ENCODE data around the gene CDPF1.

Gene CDPF1, protein sequence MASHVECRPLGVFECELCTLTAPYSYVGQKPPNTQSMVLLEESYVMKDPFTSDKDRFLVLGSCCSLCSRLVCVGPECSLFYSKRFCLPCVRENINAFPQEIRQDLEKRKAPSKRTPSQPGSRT

DNA sequence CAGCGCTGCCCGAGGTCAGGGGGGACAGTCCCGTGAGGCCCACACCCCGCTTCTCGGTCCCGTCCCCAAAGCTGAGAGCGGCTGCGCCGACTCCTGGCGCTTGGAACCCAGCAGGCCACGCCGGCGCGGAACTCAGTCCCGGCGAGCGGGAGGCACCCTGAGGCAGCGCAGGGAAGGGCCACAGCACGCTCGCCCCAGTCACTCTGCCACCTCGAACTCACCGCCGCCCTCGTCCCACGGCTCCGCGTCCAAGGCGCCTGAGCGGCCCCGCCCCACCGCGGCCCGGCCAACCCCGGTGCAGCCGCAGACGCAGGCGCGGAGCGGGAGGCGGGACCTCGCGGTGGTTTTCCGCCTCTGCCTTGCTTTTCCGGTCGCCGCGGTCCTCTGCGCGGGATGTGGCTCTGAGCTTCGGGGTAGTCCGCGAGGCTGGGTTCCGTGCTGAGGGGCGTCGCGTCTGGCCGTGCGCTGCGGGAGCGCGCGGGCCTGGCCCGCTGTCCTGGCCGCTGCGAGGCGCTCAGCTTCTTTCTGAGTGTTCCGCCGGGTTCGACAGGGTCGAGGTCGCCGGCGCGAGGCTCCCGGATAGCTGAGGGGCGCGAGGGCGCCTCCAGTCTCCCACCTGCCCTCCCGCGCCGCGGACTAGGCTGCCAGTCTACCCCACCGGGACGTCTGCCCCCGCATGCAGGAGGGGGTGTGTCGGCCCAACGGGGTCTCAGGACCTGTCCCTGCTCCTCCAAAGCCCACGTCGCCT, at the start of gene CDPF1:
Gene CDPF1 (minus strand): TSS at position 259 of the 748 bp plus-strand sequence. CDS start 2,009 bp downstream, outside the sequence.
- peak; percentile 91 for DNase-seq (ENCODE audit: low read depth)

DNA sequence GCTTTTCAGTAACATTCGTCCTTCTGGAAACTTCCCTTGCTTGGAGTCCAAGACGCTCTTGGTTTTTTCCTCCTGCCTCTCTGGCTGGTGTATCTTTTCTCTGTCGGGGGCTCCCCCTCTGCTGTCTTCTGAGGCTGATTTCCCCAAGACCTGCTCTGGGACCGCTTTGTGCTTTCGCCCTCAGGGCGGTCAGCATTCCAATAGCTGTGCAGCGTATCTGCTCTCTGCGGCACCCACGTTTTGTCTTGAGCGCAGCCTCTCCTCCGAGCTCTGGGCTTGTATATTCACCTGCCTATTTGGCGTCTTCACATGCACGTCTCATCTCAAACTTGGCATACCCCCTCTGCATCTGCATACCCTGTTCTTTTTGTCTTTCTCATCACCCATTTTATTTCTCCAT, 49.0 kb upstream of the CDPF1 start:
- DNase-seq (ENCODE audit: low read depth), result no peak

DNA sequence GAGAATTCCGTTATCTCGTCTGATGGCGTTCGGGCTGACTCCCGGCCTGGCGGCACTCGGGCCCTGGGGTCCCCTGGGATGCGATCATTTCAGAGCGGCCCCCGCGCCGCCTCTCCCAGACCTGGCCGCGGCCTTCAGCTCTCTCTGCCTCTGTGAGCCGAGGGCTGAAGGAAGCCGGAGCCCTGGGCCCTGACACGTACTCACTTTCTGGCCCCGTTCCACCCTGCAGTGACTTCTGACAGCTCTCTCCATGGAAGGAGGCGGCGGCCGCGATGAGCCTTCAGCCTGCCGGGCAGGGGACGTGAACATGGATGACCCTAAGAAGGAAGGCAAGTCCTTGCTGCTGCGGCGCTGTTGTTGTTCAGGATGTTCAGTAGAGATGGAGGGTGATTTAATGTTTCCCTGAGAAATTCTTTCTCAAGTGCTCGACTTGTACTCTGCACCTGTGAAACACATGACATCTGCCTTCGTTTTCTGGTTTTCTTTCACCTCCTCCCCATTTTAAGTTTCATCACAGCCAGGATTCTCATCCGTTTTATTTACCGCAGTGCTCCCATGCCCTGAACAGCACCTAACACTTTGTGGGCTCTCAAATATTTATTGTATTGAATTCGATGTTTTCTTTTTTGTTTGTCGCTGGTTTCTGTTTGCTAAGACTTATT, 47.2 kb upstream of the CDPF1 start:
- DNase-seq (ENCODE audit: low read depth), result peak; percentile 68

DNA sequence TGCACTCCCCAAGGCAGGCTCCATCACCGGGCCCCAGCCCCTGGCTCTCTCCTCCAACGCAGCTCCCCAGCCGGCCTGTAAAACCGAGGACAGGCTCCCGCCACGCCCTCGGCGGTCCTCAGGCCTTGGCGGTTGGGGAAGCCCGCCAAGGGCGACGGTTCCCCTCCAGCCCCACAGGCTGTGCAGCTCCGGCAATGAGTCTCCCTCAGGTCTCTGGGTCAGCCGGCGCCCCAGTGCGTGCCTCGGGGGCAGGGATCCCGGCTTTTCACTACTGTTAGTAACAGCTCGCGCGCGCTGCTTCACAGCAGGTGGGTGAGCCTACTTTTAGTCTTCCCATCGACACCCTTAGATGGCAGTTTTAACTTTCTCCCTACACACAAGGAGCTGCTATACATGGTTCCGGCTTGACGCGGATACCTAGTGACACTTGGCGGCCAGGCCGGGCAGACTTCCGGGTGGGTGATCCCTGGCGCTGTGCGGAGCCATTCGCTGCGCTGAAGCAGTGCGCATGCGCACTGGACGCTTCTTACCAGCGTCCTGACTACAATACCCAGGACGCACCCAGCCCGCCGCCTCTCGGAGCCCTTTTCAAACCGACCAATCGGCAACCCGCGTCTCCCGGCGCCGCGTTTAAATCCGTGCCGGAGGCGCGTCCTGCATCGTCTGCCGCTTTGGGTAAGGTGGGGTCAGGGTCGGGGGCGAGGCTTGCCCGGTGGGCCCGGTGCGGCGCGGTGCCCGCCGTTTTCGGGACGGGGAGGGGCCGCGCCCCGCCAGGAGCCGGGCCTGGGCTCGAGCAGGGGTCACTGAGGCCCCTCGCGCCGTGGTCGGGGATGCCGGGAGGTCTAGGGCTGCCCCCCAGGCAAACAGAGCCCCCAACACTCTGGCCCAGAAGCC, 46.4 kb upstream of the CDPF1 start, which contains the start of gene GTSE1:
Gene GTSE1 (plus strand): TSS at position 614 of the 894 bp plus-strand sequence. CDS start 531 bp downstream, outside the sequence.
- DNase-seq (ENCODE audit: low read depth), result peak; percentile 98

DNA sequence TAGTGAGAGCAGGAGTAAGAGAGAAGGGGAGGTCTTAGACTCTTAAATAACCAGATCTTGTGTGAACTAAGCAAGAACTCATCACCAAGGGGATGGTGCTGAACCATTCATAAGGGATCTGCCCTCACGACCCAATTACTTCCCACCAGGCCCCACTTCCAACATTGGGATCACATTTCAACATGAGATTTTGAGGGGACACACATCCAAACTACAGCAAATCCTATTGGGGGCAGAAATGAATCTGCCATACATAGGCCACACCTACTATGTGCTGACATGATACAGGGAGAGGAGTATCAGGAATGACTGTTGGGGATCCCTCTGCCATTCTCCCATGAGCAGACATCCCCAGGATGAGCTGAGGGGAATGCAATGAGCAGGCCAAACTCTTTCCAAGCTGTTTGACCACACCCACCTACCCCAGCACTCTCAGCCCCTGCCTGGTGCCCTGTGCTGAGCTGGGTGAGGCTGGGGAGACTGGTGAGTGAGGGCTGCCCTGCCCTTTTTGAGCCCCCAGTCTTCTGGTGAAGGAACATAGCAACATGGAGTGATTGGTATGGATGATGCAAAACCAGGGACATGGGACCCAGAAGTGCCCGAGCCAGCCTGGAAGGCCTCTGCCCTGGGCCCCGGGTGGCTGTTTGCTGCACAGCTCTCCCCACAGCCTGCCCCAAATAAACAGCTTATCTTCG, 45.3 kb upstream of the CDPF1 start:
- no peak for DNase-seq (ENCODE audit: low read depth)

DNA sequence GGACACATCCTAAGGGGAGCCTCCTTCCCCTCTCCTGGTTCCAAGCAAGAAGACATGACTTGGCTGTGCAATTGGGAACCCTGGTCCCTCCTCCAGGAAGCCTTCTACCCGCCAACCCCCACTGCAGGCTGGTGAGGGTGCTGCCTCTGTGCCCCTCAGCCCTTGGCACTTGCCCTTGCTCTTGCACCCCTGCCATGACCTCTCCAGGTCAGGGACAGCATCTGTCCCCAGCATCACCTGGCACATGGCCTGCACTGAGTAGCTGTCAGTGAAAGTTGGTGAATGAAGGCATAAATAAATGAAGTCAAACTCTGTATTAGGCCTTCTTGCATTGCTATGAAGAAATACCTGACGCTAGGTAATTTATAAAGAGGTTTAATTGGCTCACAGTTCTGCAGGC, 44.7 kb upstream of the CDPF1 start:
- no peak for DNase-seq (ENCODE audit: low read depth)

DNA sequence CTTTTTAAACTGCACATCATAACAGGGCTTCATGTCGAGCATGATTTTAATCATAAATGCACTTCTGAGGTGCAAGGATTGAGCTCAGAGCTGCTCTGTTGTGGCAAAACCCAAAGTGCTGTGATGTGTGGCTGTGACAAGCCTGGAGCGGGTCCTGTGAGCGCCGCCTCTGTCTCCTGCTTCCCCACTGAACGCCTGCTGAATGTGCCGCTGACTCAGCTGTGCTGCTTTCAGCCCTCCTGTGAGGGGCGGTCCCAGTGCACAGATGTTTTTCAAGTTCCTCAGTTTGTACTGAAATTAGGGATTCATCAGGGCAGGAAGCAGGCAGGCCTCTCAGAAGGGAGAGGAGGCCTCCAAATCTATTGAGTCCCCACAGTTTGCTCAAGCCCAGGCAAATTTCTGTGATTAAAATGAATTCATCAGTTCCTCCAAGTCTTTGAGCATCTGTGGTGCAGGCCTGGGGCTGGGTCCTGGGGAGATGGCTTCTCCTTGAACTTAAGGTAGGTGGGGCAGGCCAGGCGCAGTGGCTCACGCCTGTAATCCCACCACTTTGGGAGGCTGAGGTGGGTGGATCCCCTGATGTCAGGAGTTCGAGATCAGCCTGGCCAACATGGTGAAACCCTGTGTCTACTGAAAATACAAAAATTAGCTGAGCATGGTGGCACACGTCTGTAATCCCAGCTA, 43.6 kb upstream of the CDPF1 start:
- DNase-seq (ENCODE audit: low read depth), result peak; percentile 73

DNA sequence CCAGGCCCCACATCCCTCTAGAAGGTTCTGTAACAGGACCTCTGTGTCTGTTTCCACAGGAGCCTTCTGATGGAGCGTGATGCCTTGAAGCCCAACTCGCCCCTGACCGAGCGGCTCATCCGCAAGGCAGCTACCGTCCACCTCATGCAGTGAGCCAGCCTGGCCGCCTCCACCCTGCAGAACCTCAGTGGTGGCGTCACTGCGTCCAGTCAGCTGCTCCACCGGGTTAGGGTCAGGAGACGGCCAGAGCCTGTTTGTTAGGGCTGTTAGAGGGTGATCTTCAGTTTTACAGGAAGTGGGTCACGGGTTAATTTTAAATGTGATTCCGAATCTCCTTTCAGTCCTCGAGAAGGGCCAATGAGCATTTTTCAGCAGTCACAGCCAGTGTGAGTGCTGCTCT, 42.6 kb upstream of the CDPF1 start:
- no peak for DNase-seq (ENCODE audit: low read depth)

DNA sequence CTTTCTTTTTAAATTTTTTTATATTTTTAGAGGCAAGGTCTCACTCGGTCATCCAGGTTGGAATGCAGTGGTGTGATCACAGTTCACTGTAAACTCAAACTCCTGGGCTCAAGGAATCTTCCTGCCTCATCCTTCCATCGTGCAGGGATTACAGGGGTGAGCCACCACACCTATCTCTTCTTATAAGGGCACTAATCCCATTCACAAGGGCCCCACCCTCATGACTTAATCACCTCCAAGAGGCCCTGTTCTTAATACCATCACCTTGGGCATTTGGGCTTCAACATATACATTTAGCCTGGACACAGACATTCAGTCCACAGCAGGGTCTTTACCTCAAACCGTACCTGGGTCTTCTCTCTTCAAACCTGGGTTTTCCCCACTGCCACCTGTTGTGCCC, 42.1 kb upstream of the CDPF1 start:
- no peak for DNase-seq (ENCODE audit: low read depth)

DNA sequence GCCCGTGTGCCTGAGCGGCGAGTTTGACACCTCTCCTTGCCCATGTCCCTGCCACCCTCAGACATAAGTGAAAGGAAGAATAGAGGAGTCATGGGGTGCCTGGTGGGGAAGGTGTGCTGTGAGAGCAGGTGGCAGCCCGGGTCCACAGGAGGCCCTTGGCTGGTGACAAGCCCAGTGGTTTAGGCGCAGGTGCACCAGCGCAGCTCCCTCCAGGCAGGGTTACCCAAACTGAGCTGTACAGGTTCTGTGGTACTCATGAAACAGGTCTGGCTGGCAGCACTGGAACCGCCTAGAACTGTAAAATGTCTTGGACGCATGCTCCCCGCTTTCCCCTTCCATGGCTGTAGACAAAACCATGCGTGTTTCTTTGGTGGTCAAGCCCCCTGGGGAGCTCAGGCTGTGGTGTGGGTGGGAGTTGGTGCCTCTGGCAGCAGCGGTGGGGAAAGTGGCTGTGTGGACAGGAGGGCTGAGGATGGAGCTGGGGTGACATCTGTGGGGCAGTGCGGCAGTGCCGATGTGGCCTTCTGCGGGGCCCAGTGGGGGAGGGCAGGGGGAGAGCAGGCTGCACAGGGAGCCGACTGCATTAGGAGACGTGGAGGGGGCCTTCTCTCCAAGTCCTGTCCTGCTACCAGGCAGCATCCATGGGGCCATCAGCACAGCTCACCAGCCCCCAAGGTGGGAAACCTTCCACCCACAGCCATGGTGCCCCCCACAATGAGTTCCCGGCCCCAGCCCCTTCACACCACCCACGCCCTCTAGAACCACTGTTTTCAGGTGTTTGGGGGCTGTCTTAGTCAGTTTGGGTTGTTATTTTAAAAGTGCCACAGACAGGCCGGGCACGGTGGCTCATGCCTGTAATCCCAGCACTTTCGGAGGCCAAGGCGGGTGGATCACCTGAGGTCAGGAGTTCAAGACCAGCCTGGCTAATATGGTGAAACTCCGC, 41.0 kb upstream of the CDPF1 start:
- DNase-seq (ENCODE audit: low read depth), result no peak

DNA sequence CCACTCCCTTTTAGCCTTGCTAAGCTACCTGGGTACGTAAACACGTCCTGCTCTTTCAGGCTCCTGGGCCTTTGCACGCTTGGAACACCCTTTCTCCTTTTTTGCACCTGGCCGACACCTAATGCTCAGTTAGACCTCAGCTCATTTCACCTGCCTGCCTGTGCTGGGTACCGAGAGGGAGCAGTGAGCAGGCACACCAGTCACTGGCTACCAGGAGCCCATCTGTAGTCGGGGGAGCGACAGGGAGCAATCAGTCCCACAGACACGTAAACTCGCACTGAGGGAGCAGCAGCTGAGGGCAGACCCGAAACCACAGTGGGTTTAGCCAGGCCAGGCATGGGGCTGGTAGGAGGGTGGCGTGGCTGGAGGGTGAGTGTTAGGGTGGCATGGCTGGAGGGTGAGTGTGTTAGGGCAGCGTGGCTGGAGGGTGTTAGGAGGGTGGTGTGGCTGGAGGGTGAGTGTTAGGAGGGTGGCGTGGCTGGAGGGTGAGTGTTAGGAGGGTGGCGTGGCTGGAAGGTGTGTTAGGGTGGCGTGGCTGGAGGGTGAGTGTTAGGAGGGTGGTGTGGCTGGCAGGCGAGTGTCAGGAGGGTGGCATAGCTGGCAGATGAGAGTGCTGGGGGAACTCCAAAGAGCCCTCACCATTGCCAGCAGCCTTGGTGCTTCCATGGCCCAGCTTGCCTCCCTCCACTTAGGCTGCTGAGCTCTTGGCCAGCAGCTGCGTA, 40.2 kb upstream of the CDPF1 start:
- no peak for DNase-seq (ENCODE audit: low read depth)

DNA sequence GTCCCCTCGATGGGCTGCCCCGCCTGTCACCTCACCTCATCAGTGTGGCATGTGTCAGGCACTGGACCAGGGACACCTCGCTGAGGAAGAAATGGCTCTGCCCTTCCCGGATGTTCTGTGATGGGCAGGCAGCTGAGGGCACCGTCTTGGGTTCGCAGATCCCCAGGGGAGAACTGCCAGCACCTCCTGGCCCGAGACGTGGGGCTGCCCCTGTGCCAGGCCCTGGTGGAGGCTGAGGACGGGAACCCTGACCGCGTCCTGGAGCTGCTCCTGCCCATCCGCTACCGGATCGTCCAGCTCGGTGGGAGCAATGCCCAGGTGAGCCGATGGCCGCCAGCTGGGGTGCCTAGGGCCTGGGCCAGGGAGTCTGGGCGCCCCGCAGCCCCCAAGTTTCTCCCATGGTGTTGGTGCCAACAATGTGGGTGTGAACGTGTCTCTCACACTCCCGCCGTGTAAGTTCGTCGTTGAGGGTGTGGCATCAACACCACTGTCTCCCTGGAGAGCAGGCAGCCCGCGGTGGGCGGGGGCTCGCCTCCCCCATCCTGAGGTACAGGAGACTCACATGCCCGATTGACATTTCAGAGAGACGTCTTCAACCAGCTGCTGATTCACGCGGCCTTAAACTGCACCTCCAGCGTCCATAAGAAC, 39.3 kb upstream of the CDPF1 start:
- no peak for DNase-seq (ENCODE audit: low read depth)

DNA sequence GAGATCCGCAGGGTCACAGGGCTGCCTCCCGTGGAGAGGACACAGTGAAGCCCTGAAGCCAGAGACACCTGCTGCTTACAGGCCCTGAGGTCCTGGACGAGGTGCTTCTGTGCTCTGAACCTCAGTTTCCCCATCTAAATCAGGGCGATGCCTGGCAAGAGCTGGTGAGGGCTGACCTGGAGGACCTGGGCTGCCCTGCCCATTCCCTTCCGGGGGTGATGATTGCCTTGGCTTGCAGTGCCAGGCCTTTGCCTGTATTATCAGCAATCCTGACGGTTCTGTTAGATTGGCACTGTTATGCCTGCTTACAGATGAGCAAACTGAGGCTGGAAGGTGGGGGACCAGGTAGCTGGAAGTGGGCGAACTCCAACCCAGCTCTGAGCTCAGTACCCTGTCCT, 38.8 kb upstream of the CDPF1 start:
- DNase-seq (ENCODE audit: low read depth), result no peak

DNA sequence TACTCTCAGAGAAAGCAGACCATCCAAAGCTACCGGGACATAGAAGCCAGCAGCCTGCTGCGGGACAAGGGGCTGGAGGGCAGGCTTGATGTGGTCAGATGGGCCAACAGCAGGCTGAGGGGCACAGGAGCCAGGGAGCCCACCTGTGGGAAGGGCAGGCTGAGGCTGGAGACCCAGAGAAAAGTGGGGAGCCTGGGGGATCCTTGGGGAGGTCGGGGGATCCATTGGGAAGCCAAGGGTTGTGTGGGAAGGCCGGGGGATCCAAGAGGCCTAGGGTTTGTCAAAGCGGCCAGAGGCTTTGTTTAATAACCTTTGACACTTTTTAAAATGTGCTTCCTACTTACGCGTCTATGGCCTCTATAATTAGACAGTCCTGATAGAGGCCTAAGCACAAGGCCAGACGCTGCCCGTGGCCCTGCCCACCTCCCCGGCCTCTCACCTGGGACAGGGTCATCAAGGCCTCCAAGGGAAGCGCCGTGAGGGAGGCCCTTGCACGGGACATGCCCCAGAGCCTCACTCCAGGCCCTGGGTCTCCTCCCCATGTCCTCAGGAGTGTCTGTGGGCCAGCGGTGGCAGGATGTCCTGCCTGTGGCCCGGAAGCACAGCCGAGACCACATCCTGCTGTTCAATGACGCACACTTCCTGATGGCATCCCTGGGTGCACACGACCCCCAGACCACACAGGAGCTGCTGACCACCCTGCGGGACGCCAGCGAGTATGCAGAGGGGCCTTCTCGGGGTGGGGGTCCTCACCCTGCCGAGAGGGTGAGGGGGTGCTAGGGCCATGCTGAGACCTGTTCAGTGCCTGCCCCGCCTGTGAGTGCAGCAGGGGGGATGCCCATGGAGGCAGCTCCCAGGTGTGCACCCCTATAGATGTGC, 38.0 kb upstream of the CDPF1 start:
- DNase-seq (ENCODE audit: low read depth), result no peak

DNA sequence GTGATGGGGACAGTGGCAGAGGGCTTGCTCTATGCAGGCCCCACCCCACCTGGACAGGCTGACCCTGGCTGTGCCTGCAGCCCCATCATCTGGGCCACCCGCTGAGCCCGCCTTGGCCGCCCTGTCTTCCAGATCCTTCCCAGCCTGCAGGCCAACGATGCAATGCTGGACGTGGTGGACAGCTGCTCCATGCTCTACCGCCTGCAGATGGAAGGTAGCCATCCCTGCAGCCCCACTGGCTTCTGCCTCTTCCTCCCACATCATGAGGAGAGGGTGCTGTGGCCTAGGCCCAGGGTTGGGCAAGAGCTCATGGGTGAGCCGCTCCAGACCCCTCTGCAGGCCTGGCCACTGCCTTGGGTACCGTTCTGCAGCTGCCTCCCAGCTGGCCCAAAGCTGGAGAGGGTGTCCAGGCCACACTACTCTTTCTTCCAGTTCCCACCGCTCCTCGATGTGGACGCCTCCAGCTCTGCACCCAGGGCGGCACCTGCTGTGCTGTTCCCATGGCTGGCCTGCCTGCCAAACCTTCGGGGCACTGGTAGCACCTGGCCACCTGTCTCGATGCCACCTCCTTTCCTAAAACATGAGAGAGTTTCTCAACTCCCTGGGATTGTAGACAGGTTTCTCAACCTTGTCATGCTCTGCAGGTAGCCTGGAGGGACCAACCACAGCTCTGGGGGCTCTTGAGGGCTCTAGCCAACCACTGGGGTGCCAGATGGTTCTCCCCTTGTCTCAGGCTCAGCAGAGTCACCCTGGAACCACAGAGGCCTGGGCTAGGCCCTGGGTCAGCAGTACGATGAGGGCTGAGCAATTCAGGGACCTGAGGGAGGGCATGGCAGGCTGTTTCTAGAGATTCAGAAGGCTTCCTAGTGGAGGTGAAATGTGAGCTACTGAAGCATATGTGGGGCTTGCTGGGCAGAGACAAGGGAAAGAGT, 37.1 kb upstream of the CDPF1 start:
- DNase-seq (ENCODE audit: low read depth), result no peak

DNA sequence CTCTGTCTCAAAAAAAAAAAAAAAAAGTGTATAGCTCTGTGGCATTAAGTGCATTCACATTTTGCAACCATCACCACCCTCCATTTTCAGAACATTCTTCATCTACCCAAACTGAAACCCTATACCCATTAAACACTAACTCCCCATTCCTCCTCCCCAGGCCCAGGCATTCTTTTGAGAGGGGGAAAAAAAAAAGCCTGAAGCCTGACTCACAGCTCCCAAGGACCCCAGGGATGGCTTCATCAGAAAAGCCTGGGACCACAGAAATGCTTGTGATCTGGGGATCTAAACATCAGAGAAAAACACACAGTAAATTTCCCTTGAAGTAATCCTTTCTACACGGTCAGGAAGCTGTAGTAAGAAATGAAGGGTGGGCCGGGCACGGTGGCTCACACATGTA, 35.9 kb upstream of the CDPF1 start:
- peak; percentile 23 for DNase-seq (ENCODE audit: low read depth)

Measured in EH (cell line).